PC-9 (cell line): ENCODE data around the gene ARMC6. TPM values are rescaled to one million over a fixed set of nuclear protein-coding genes. Genes with fewer than 3 reads are reported as not detected.

ENCODE experiments used
- BruUV-seq: library from RNA; stranded (reverse); fragments of 400-500 nt; replicated peaks from 2 replicates; lab custom pipeline; 2021; lab: Mats Ljungman, UMichigan
- CTCF ChIA-PET: fragments of 300-600 bp; sonication (Branson Sonifier 250); formaldehyde crosslinking; loops from one replicate; lab custom pipeline; 2022; ENCODE audit warnings: antibody characterized with exemption; lab: Charles Lee
- POLR2A ChIA-PET: fragments of 300-600 bp; sonication (Branson Sonifier 250); formaldehyde crosslinking; loops from one replicate; lab custom pipeline; 2022; ENCODE audit warnings: antibody characterized with exemption; ENCODE audit not compliant: unreplicated experiment; lab: Charles Lee
- DNase-seq, 2 experiments: peaks; one replicate each; pipeline versions ENCODE4 v3.0.0 to v3.0.0-alpha.2; 2015 to 2022; ENCODE audit warnings: mixed read lengths in 1 of 2
- H2AFZ ChIP-seq: fragments of 200-600 bp; sonication (generic); 2 replicates; pipeline ENCODE4 v1.8.1; 2017; ENCODE audit warnings: antibody characterized with exemption
- H3F3A ChIP-seq: fragments of 200-600 bp; sonication (generic); 2 replicates; pipeline ENCODE4 v1.8.1; 2017; ENCODE audit warnings: antibody characterized with exemption, mild to moderate bottlenecking, low read depth; ENCODE audit not compliant: insufficient read depth
- H3K27ac ChIP-seq: fragments of 200-600 bp; sonication (generic); 2 replicates; pipeline ENCODE4 v1.6.1; 2016; ENCODE audit warnings: mixed run types
- H3K27me3 ChIP-seq: fragments of 200-600 bp; sonication (generic); 2 replicates; pipeline ENCODE4 v1.6.1; 2016; ENCODE audit warnings: low read depth, mixed run types; ENCODE audit not compliant: insufficient read depth
- H3K36me3 ChIP-seq: fragments of 200-600 bp; sonication (generic); 2 replicates; pipeline ENCODE4 v1.6.1; 2016; ENCODE audit warnings: low read depth, mixed run types
- H3K4me1 ChIP-seq: fragments of 200-600 bp; sonication (generic); replicated peaks from 2 replicates; pipeline ENCODE4 v1.6.1; 2016; ENCODE audit warnings: mixed run types; ENCODE audit not compliant: insufficient read depth
- H3K4me2 ChIP-seq: fragments of 200-600 bp; sonication (generic); 2 replicates; pipeline ENCODE4 v1.6.1; 2017; ENCODE audit warnings: mixed run types
- H3K4me3 ChIP-seq: fragments of 200-600 bp; sonication (generic); 2 replicates; pipeline ENCODE4 v1.6.1; 2016; ENCODE audit warnings: mixed run types
- H3K79me2 ChIP-seq: fragments of 200-600 bp; sonication (generic); 2 replicates; pipeline ENCODE4 v1.6.1; 2017; ENCODE audit warnings: low read depth, mixed run types
- H3K9me2 ChIP-seq: fragments of 200-600 bp; sonication (generic); 2 replicates; pipeline ENCODE4 v1.8.1; 2017; ENCODE audit warnings: mild to moderate bottlenecking; ENCODE audit not compliant: insufficient read depth
- H3K9me3 ChIP-seq: fragments of 200-600 bp; sonication (generic); 2 replicates; pipeline ENCODE4 v1.8.1; 2016; ENCODE audit warnings: low read depth; ENCODE audit not compliant: insufficient read depth
- H4K20me1 ChIP-seq: fragments of 200-600 bp; sonication (generic); 2 replicates; pipeline ENCODE4 v1.8.1; 2017; ENCODE audit not compliant: insufficient read depth
- EZH2 ChIP-seq: fragments of 200-600 bp; sonication (generic); IDR thresholded peaks from 2 replicates; pipeline ENCODE4 v1.8.0; 2017; ENCODE audit warnings: antibody characterized with exemption, low read depth
- intact Hi-C: fragments of 100-400 bp; cut with micrococcal nuclease; formaldehyde crosslinking; loops from one replicate; pipeline ENCODE4 v1.10.0; 2022; ENCODE audit not compliant: unreplicated experiment
- total RNA-seq: library from RNA; stranded (reverse); gene quantifications from 2 replicates; pipeline ENCODE4 v1.2.3, GENCODE V29; 2021
- TF ChIP-seq, protein P1 (sequence below): fragments of 200-600 bp; sonication (generic); conservative IDR thresholded peaks from 2 replicates; pipeline ENCODE4 v1.6.1; 2017; ENCODE audit warnings: mixed run types, antibody characterized with exemption, mild to moderate bottlenecking, moderate library complexity

Gene ARMC6
- total RNA-seq, 1 experiment from 2014 or later: 28.8 TPM

DNA sequence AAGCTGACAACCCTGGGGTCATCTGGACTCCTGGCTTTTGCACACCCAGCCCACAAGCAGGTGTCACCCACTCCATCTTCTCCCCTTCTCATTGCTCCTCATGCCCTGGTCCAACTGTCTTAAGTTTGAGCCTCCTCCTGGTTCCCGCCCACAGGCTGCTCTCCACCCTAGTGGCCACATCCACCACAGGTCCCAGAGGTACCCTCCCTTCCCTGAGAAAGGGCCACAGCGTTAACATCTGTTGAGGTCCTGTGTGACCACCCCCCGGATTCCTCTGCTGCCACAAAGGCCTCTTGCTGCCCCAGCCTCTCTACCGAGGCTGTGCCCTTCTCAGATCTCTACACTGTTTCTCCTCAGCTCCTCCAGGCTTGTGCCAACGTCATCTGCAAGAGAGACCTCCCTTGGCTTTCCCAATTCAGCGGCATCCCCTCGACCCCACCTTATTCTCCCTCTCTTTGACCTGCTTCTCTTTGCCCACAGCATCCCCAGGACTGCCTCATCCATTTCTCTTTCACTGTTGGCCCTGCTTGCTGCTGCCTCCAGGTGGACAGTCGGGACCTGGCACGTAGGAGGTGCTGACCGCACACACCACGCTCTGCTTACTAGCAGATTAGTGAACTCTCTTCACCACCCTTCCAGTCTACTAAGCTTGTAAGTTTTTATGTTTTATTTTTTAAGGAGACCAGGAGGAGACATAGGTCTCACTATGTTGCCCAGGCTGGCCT, 33.3 kb upstream of the ARMC6 start:
- intact Hi-C loops: no loop called here
- no TSS peak for BruUV-seq
- Histone ChIP-seq H3K79me2 (no peaks in the 10 kb centered on the region), H3F3A (peaks cover 14% of the 10 kb centered on the region; the same call in 1 of the 2 replicates), H3K9me3 (no peaks in the 10 kb centered on the region), H4K20me1 (peaks cover 28% of the 10 kb centered on the region), H3K4me2 (no peak overlapping the region), H2AFZ (no peak overlapping the region), H3K4me1 (peaks cover 3% of the 10 kb centered on the region; the same call in 1 of the 2 replicates), H3K27ac (no peak overlapping the region), H3K36me3 (peaks cover 16% of the 10 kb centered on the region; the same call in 1 of the 2 replicates), H3K27me3 (no peaks in the 10 kb centered on the region), H3K9me2 (no peaks in the 10 kb centered on the region), H3K4me3 (no peak overlapping the region)
- TF ChIP-seq EZH2: no peak
- TF ChIP-seq, protein P1, sequence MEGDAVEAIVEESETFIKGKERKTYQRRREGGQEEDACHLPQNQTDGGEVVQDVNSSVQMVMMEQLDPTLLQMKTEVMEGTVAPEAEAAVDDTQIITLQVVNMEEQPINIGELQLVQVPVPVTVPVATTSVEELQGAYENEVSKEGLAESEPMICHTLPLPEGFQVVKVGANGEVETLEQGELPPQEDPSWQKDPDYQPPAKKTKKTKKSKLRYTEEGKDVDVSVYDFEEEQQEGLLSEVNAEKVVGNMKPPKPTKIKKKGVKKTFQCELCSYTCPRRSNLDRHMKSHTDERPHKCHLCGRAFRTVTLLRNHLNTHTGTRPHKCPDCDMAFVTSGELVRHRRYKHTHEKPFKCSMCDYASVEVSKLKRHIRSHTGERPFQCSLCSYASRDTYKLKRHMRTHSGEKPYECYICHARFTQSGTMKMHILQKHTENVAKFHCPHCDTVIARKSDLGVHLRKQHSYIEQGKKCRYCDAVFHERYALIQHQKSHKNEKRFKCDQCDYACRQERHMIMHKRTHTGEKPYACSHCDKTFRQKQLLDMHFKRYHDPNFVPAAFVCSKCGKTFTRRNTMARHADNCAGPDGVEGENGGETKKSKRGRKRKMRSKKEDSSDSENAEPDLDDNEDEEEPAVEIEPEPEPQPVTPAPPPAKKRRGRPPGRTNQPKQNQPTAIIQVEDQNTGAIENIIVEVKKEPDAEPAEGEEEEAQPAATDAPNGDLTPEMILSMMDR: peak; percentile 55
- POLR2A ChIA-PET: no interaction called here
- CTCF ChIA-PET: no interaction called here
- DNase-seq: no peak

DNA sequence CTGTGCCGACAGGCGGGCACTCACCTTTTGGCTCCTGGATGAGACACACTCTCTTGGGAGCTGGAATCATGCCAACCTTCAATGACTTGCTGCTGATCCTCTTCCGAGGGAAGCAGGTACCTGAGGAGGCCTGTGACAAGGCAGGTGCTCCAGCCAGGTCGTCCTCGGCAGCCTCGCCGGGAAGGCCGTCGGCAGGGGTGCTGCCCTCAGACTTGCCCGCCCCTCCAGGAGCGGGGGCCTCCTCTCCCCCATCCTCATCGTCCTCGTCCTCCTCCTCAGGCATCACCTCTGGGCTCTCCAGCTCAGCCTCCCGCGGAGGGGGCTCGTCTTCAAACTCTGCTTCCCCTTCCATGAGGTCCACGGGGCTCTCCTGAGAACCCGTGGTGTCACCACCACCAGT, 29.3 kb upstream of the ARMC6 start:
- Histone ChIP-seq H4K20me1 (peaks cover 20% of the 10 kb centered on the region), H3F3A (peaks cover 14% of the 10 kb centered on the region; the same call in 1 of the 2 replicates), H3K9me3 (no peaks in the 10 kb centered on the region), H3K4me3 (no peak overlapping the region), H3K27me3 (no peaks in the 10 kb centered on the region), H3K4me1 (peaks cover 3% of the 10 kb centered on the region; the same call in 1 of the 2 replicates), H3K79me2 (no peaks in the 10 kb centered on the region), H3K27ac (no peak overlapping the region), H3K9me2 (no peaks in the 10 kb centered on the region), H3K36me3 (peaks cover 36% of the 10 kb centered on the region), H3K4me2 (no peak overlapping the region), H2AFZ (no peak overlapping the region)
- TF ChIP-seq EZH2: no peak
- TF ChIP-seq, protein P1: no peak
- ChIA-PET POLR2A (no interaction called here), CTCF (no interaction called here)
- BruUV-seq: no TSS peak
- no peak for DNase-seq
- intact Hi-C loops: no loop called here

DNA sequence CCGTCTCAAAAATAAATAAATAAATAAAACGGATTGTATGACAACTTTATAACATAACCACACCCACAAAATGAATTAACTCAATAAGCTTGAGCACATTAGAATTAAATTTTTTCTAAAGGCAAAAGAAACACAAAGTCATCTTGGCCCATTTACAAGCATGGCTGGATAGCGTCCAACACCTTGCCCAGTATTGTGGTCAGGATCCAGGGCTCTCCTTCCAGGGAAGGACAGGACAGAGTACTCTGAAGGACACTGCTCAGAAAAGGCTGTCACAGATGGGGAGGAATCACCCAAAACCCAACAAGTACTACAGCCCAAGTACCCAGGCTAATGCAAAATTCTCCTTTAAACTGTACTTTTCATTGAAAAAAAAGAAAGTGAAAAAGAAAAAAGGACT, 27.2 kb upstream of the ARMC6 start:
- Histone ChIP-seq H2AFZ (no peak overlapping the region), H3K4me1 (no peaks in the 10 kb centered on the region), H4K20me1 (peaks cover 11% of the 10 kb centered on the region), H3K9me3 (no peaks in the 10 kb centered on the region), H3K4me3 (no peak overlapping the region), H3K36me3 (peaks cover 36% of the 10 kb centered on the region), H3K9me2 (no peaks in the 10 kb centered on the region), H3F3A (peaks cover 19% of the 10 kb centered on the region), H3K79me2 (no peaks in the 10 kb centered on the region), H3K27me3 (no peaks in the 10 kb centered on the region), H3K4me2 (no peak overlapping the region), H3K27ac (no peak overlapping the region)
- no TSS peak for BruUV-seq
- CTCF ChIA-PET: no interaction called here
- no peak for DNase-seq
- POLR2A ChIA-PET: no interaction called here
- intact Hi-C loops: no loop called here
- TF ChIP-seq, protein P1: no peak
- TF ChIP-seq EZH2: no peak
